Stimulated activated CD8-positive, alpha-beta memory T cell treated with anti-CD3 and anti-CD28 coated beads, Interleukin-12 subunit alpha, Interleukin-12 subunit beta, amount 100 ng/mL, for 24 hours (primary cell): ENCODE results near the gene MCF2L.

Experiments used
- DNase-seq: peaks from one replicate; pipeline ENCODE4 v3.0.0-alpha.2; 2020; ENCODE audit errors: extremely low read depth

The MCF2L gene

DNA sequence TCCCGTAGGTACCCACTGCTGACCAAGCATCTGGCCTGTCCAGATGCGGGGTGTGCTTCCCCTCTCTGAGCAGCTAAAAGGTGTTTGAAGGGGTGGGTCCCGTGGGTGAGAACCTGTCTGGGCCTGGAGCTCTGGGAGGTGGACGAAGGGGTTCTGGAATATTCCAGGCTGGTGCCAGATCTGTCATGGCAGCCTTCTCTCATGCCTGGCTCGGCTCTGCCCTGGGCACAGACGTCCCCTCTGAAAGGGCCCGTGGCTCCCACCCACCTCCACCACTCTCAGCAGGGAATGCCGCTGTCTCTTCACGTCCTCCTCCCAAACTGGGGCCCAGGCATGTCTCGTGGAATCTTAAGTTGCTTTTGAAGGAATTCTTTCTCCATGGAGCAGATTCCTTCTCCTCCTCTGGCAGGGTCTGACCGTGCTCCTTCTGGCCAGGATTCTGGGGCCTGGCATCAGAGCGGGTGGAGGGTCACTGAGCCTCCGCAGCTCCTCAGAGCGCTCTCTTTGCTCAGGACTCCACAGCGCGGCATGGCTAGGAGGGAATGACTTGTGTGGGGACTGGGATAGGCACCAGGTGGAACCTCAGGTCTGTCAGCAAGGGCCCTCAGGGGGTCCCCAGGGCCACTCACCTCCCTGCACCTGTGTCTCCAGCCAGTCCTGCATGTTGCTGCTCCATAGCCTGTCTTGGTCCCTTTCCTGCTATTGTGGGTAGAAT, 5.9 kb upstream of the MCF2L start:
- DNase-seq = no peak

GRCh38 chr13:112963641-112964040, 5.4 kb upstream of the MCF2L start:
- DNase-seq = no peak

GRCh38 chr13:112964971-112965492, 4.0 kb upstream of the MCF2L start:
- no peak for DNase-seq

GRCh38 chr13:112965573-112966115, 3.4 kb upstream of the MCF2L start:
- DNase-seq = no peak

DNA sequence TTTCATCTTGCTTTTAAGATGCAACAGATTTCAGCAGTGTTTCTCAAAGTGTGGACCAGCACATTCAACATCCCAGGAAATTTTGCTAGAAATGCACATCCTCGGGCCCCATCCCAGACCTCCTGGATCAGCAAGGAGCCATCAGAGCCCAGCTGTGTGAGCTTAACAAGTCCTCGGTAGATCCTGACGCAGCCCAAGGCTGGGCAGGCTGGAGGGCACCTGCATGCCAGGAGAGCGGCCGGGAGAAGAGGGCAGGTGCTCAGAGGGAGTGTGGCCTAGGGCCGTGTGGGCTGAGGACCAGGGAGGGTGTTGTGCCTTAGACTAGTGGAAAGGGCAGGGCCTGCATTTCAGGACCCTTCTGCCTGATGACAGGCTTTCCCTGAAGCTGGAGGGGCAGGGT, 2.2 kb upstream of the MCF2L start:
- DNase-seq = no peak

- DNase-seq = no peak
Observed at GRCh38 chr13:112967686-112968379, 1.2 kb upstream of the MCF2L start.

- DNase-seq = no peak
Observed at GRCh38 chr13:112968380-112968909, 569 bp upstream of the MCF2L start.

- DNase-seq = no peak
Observed at GRCh38 chr13:112969692-112970338, 801 bp downstream of the MCF2L start.

DNA sequence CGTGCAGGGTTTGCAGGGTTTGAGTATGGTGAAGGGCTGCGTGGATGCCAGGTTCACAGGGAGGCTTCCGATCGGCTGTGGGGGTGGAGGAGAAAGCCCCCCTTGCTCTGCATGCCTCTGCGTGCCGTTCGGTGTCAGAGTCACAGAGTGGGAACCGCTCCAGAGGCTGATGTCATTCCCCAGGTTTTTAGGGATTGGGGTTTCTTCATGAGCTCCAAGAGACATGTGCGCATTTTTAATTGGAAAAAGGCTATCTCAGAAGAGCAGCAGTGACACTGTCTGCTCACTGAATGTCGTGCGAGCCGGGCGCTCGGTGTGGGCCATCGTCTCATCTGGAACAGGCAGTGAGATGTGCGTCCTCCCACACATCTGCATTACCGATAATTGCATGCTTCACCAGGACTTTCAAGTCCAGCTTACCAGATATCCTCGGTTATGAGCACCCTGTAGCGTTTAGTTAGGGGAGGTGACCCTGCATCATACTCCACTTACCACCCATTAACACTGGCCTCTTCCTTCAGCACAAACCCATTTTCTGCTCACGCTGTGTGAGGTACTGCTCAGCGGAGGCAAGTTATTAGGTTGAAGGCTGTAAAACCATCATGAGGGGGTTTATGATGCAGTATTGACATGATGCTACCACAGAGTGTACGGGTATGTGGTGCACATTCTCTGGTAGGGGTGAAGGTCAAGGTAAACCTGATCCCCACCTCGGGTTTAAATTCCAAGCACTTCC, 1.7 kb downstream of the MCF2L start:
- no peak for DNase-seq

GRCh38 chr13:112971288-112971643, 2.3 kb downstream of the MCF2L start:
- DNase-seq = no peak

- no peak for DNase-seq
Observed at GRCh38 chr13:112972258-112972657, 3.2 kb downstream of the MCF2L start.

DNA sequence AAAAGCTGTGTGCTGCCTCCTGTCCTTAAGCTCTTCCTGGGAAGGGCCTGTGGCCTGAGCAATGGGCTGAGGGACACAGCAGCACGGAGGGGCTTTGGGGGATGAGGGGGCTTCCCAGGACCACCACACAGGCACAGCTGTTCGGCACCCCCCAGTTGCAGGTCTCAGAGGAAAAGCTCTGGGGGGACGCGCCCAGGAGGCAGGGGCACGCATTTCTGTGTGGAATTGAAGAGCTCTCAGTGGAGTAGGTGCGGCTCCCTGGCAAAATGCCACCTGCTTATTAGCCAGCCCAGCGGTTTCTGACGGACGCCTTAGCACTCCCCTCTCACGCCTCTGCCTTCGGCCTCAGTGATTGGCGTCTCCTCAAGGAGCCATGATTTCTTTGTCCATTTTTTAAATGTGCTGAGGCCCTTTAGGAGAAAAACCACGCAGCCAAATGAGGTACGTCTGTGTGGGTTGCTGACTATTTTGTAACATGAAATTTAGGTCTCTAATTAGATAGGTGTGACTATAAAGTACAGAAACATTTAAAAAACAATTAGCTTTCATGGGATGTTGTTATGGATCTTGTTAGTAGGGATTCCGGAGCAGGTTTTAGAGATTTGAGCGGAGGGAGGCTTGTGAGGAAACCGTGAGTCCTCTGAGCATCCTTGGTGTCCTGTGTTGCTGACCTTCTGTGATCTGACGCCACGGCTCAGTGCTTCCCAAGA, 4.0 kb downstream of the MCF2L start:
- DNase-seq = no peak

GRCh38 chr13:112973577-112973951, 4.5 kb downstream of the MCF2L start:
- no peak for DNase-seq

DNA sequence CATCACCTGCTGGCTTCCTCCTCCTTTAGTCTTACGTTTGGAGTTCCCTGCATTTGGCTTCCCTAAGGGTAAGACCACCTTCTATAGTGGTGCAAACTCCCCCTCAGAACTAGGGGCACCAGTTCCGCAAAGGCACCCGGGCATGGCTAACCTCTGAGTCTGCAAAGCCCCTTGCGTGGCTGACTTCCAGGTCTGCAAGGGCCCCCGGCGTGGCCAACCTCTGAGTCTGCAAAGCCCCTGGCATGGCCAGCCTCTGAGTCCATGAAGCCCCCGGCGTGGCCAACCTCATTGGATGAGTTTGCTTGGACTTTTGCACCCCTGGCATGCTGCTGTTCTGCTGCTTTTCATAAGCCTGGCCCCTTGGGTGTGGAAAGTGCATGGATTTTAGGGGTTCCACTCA, 5.1 kb downstream of the MCF2L start:
- no peak for DNase-seq

DNA sequence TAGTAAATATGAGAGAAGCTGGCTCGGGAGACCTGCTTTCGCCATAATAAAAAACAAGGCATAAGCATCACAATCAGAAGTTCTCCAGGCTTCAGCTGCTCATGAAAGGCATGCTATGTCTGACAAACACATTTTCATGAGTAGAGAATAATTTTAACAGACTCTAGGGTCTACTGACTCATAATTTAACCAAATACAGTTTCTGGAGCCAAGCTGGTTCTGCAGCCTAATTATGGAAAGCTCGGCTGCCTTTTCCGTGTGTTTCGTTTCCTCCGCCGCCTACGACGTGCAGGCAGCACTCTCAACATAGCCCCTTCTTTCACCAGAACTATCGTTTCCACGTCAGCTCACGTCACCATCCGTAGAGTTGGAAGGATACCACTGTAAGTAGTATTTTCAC, 5.7 kb downstream of the MCF2L start:
- DNase-seq = no peak

DNA sequence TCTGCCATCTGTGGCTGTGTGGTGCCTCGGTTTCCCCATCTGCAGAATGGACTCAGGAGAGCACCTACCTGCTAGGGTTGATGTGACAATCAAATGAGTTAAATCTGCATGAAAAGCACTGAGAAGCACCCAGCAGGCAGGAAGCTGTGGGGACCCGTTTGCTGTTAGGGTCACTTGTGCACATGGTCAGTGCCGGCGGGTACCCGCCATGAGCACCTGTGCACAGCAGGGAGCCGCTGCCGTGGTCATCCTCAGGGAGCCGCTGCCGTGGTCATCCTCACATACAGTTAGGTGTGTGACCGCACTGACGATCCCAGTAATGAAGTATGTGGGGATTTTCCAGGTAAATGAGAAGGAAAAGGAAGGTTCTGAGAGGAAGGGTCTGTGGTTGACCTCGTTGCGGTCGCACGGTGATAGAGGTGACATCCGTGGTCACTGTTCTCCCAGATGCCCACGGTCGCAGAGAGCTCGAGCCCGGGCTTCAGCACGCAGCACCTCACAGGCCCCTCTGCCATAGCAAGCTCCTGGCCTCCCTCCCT, 6.5 kb downstream of the MCF2L start:
- DNase-seq = no peak

- DNase-seq = no peak
Observed at GRCh38 chr13:112976526-112976925, 7.5 kb downstream of the MCF2L start.

GRCh38 chr13:112977091-112977490, 8.1 kb downstream of the MCF2L start:
- no peak for DNase-seq

DNA sequence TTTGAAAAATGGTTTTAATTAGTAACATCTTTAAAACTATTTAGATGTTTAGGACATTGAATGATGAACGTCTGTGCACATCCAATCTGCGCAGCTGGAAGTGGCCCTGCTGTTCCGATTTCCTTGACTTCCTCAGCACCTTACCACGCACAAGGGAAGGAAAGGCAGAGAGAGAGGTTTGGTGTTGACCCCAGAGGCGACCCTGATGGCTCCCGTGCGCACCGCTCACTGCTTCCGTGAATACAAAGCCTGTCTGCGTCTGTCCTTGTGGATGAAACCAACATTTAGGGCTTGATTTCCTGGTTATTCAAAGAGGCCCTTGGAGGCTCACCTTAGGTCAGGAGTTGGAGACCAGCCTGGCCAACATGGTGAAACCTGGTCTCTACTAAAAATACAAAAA, 8.5 kb downstream of the MCF2L start:
- no peak for DNase-seq

- no peak for DNase-seq
Observed at GRCh38 chr13:112978561-112979405, 9.8 kb downstream of the MCF2L start.
